HepG2 (cell line): ENCODE data around the gene HSPA1A. TPM values are rescaled to one million over a fixed set of nuclear protein-coding genes. Genes with fewer than 3 reads are reported as not detected.

Experiments
- ATAD3A ChIP-seq: sonication (generic); formaldehyde crosslinking; IDR thresholded peaks from 2 replicates; pipeline ENCODE4 v1.4.0; 2020; ENCODE audit warnings: missing genetic modification reagents
- DMTF1 ChIP-seq: sonication (generic); formaldehyde crosslinking; IDR thresholded peaks from 2 replicates; pipeline ENCODE4 v1.4.0; 2020; ENCODE audit warnings: mild to moderate bottlenecking, missing genetic modification reagents
- EED ChIP-seq: sonication (generic); formaldehyde crosslinking; IDR thresholded peaks from 2 replicates; pipeline ENCODE4 v1.5.0; 2020; ENCODE audit warnings: mild to moderate bottlenecking, missing genetic modification reagents
- GLMP ChIP-seq: sonication (generic); formaldehyde crosslinking; IDR thresholded peaks from 2 replicates; pipeline ENCODE4 v1.9.0; 2021; ENCODE audit warnings: missing genetic modification reagents, mild to moderate bottlenecking, borderline replicate concordance
- HOXA9 ChIP-seq: sonication (generic); formaldehyde crosslinking; IDR thresholded peaks from 2 replicates; pipeline ENCODE4 v1.8.1; 2022; ENCODE audit warnings: missing genetic modification reagents, mild to moderate bottlenecking, moderate library complexity, borderline replicate concordance
- KDM5B ChIP-seq: sonication (generic); formaldehyde crosslinking; IDR thresholded peaks from 2 replicates; pipeline ENCODE4 v1.4.0; 2020; ENCODE audit warnings: missing genetic modification reagents, mild to moderate bottlenecking, borderline replicate concordance
- KLF6 ChIP-seq: IDR thresholded peaks from 2 replicates; pipeline ENCODE4 v1.8.0; 2016; ENCODE audit warnings: missing biosample characterization, missing genetic modification reagents
- MAX ChIP-seq: IDR thresholded peaks from 2 replicates; pipeline ENCODE4 v1.6.1; 2012; ENCODE audit warnings: inconsistent platforms
- MYC ChIP-seq: sonication (generic); formaldehyde crosslinking; IDR thresholded peaks from 2 replicates; pipeline ENCODE4 v1.9.0; 2021; ENCODE audit warnings: missing genetic modification reagents, borderline replicate concordance
- NCOA2 ChIP-seq: sonication (generic); formaldehyde crosslinking; IDR thresholded peaks from 2 replicates; pipeline ENCODE4 v1.8.0; 2022; ENCODE audit warnings: inconsistent platforms
- POLR2AphosphoS5 ChIP-seq: IDR thresholded peaks from 2 replicates; pipeline ENCODE4 v1.6.1; 2012; ENCODE audit warnings: low read depth, low read length
- RXRB ChIP-seq: IDR thresholded peaks from 2 replicates; pipeline ENCODE4 v1.6.1; 2016; ENCODE audit warnings: borderline replicate concordance, missing genetic modification reagents, missing compliant biosample characterization
- TRIM24 ChIP-seq: sonication (generic); formaldehyde crosslinking; IDR thresholded peaks from 2 replicates; pipeline ENCODE4 v1.8.0; 2022; ENCODE audit warnings: mild to moderate bottlenecking, missing genetic modification reagents
- U2AF2 ChIP-seq: fragments of 200-400 bp; formaldehyde crosslinking; IDR thresholded peaks from 2 replicates; pipeline ENCODE4 v1.6.1; 2017; ENCODE audit warnings: low read depth, mild to moderate bottlenecking, low read length
- ZBTB10 ChIP-seq: sonication (generic); formaldehyde crosslinking; IDR thresholded peaks from 2 replicates; pipeline ENCODE4 v1.4.0; 2020; ENCODE audit warnings: missing genetic modification reagents, borderline replicate concordance
- ZBTB37 ChIP-seq: sonication (generic); formaldehyde crosslinking; IDR thresholded peaks from 2 replicates; pipeline ENCODE4 v1.4.0; 2020; ENCODE audit warnings: mild to moderate bottlenecking, missing genetic modification reagents
- ZFP41 ChIP-seq: sonication (generic); formaldehyde crosslinking; IDR thresholded peaks from 2 replicates; pipeline ENCODE4 v1.4.0; 2020; ENCODE audit warnings: mild to moderate bottlenecking, missing genetic modification reagents, borderline replicate concordance
- ZMYM4 ChIP-seq: sonication (generic); formaldehyde crosslinking; IDR thresholded peaks from 2 replicates; pipeline ENCODE4 v1.8.1; 2023; ENCODE audit warnings: mild to moderate bottlenecking, missing genetic modification reagents
- ZNF431 ChIP-seq: sonication (generic); formaldehyde crosslinking; IDR thresholded peaks from 2 replicates; pipeline ENCODE4 v1.9.0; 2022; ENCODE audit warnings: missing genetic modification reagents, low read depth, mild to moderate bottlenecking, borderline replicate concordance
- ZNF558 ChIP-seq: sonication (generic); formaldehyde crosslinking; IDR thresholded peaks from 2 replicates; pipeline ENCODE4 v1.9.0; 2022; ENCODE audit warnings: mild to moderate bottlenecking, missing genetic modification reagents, borderline replicate concordance
- ZNF850 ChIP-seq: sonication (generic); formaldehyde crosslinking; conservative IDR thresholded peaks from 2 replicates; pipeline ENCODE4 v1.9.0; 2021; ENCODE audit warnings: mild to moderate bottlenecking, missing genetic modification reagents
- ZNF891 ChIP-seq: sonication (generic); formaldehyde crosslinking; IDR thresholded peaks from 2 replicates; pipeline ENCODE4 v1.5.0; 2020; ENCODE audit warnings: mild to moderate bottlenecking, missing genetic modification reagents
- polyA plus RNA-seq, 8 experiments: library from polyadenylated mRNA; depleted of rRNA in 3 of 8; stranded (reverse) in 7 of 8; unstranded in 1 of 8; fragments of >200 nt; fragmentation: Illumina TruSeq in 4 of 8; extraction: Trizol in 4 of 8; gene quantifications; 2 replicates each; pipeline versions ENCODE4 v1.2.1 to v1.2.3, GENCODE V29; 2011 to 2016; ENCODE audit warnings: low read depth in 4 of 8, missing spikeins in 1 of 8, mixed read lengths in 1 of 8; ENCODE audit not compliant: insufficient read depth in 1 of 8
- total RNA-seq, 5 experiments: library from RNA; depleted of rRNA; stranded (reverse); fragments of >200 nt; fragmentation: Illumina TruSeq; extraction: Trizol; gene quantifications; 2 replicates each; pipeline ENCODE4 v1.2.3, GENCODE V29; 2016; ENCODE audit warnings: low read depth in 1 of 5

The HSPA1A gene
- total and polyA plus RNA-seq, 2 of the 13 experiments (the other 11 are each of a cell fraction or from before 2014, with no cell fraction given) = 44.5 to 85.0 TPM

- TF ChIP-seq ZNF431 (CRISPR knock-in tag) (no peak), EED (CRISPR knock-in tag) (0 out of 2 replicates have a peak, but pooled peaks have one; percentile 39), ZNF891 (CRISPR knock-in tag) (no peak), ZFP41 (no peak), ZNF558 (CRISPR knock-in tag) (no peak), MYC (CRISPR knock-in tag) (no peak), GLMP (CRISPR knock-in tag) (no peak), POLR2AphosphoS5 (peak; percentile 99), HOXA9 (CRISPR knock-in tag) (no peak), U2AF2 (no peak), ZBTB37 (CRISPR knock-in tag) (no peak), ATAD3A (CRISPR knock-in tag) (no peak), ZMYM4 (peak; percentile 81), KLF6 (CRISPR knock-in tag) (no peak), ZNF850 (CRISPR knock-in tag) (no peak), MAX (peak; percentile 65; the same call in 1 of the 2 replicates), TRIM24 (CRISPR knock-in tag) (no peak), RXRB (CRISPR knock-in tag) (peak; percentile 46), ZBTB10 (no peak), DMTF1 (CRISPR knock-in tag) (no peak), NCOA2 (CRISPR knock-in tag) (peak; percentile 40; the same call in 1 of the 2 replicates), KDM5B (CRISPR knock-in tag) (peak; percentile 65)
These were observed at the start of gene HSPA1A, which contains the start of gene HSPA1L (continued) for GRCh38 chr6:31815025-31815838.
